Mammary epithelial cell (primary cell): Measurements from ENCODE around the gene STARD7.

Experiments
- EZH2 ChIP-seq: IDR thresholded peaks from 2 replicates; pipeline ENCODE4 v1.6.1; 2012; ENCODE audit warnings: low read length, inconsistent platforms, borderline replicate concordance
- TF ChIP-seq, protein P1 (sequence below), 2 donors: IDR thresholded peaks in 1 of 2; conservative IDR thresholded peaks in 1 of 2; 2 replicates each; pipeline ENCODE4 v1.5.1; 2011 to 2012; ENCODE audit warnings: inconsistent platforms in 2 of 2, low read length in 2 of 2, mild to moderate bottlenecking in 2 of 2, control low read depth in 1 of 2, low read depth in 1 of 2; ENCODE audit not compliant: insufficient read depth in 1 of 2; ENCODE audit errors: extremely low read depth in 1 of 2

DNA sequence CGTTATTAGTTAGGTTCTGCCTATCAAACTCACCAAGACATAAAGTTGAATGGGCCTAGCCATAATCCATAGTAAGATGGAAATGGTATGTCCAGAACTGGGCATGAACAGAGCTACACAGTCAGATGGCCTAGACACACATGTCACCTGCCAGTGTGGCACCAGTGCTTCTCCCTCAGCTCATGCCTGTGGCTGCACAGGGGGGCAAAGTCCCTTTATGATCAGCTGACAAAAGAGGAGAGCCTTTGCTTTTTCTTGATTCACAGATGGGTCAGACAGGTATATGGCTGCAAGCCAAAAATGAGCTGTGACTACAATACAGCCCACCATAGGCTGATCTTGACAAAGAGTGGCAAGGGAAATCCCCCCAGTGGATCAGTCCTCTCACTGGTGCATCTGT, 28.3 kb upstream of the STARD7 start:
- TF ChIP-seq, protein P1, sequence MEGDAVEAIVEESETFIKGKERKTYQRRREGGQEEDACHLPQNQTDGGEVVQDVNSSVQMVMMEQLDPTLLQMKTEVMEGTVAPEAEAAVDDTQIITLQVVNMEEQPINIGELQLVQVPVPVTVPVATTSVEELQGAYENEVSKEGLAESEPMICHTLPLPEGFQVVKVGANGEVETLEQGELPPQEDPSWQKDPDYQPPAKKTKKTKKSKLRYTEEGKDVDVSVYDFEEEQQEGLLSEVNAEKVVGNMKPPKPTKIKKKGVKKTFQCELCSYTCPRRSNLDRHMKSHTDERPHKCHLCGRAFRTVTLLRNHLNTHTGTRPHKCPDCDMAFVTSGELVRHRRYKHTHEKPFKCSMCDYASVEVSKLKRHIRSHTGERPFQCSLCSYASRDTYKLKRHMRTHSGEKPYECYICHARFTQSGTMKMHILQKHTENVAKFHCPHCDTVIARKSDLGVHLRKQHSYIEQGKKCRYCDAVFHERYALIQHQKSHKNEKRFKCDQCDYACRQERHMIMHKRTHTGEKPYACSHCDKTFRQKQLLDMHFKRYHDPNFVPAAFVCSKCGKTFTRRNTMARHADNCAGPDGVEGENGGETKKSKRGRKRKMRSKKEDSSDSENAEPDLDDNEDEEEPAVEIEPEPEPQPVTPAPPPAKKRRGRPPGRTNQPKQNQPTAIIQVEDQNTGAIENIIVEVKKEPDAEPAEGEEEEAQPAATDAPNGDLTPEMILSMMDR (conservative IDR thresholded peaks at IDR 0.05 in 1 of 2, IDR thresholded peaks at IDR 0.05 in 1 of 2; ENCODE audit: extremely low read depth in 1 of 2, insufficient read depth in 1 of 2, low read depth in 1 of 2, low read length in 2 of 2): no peak
- no peak for TF ChIP-seq EZH2
